Smooth muscle cell (in vitro differentiated cells): Measurements from ENCODE around the gene PLVAP. TPM values are rescaled to one million over a fixed set of nuclear protein-coding genes. Genes with fewer than 3 reads are reported as not detected.
A peak's percentile ranks its signal among the peaks of the same experiment; 100 is the strongest.

ENCODE experiments used
- DNase-seq: peaks from one replicate; lab custom pipeline; 2025; ENCODE audit not compliant: unreplicated experiment; lab: John Stamatoyannopoulos, UW
- H2AFZ ChIP-seq: fragments of 200-600 bp; sonication (generic); 2 replicates; pipeline ENCODE4 v1.6.0; 2016; ENCODE audit warnings: antibody characterized with exemption, low read depth, mild to moderate bottlenecking
- H3F3A ChIP-seq: fragments of 200-600 bp; sonication (generic); 2 replicates; pipeline ENCODE4 v1.6.0; 2017; ENCODE audit warnings: antibody characterized with exemption, low read depth
- H3K27ac ChIP-seq: fragments of 200-600 bp; sonication (generic); 2 replicates; pipeline ENCODE4 v1.5.1; 2016; ENCODE audit warnings: low read depth, mild to moderate bottlenecking
- H3K27me3 ChIP-seq: fragments of 200-600 bp; sonication (generic); 2 replicates; pipeline ENCODE4 v1.6.1; 2016; ENCODE audit warnings: low read depth, mild to moderate bottlenecking
- H3K36me3 ChIP-seq: fragments of 200-600 bp; sonication (generic); 2 replicates; pipeline ENCODE4 v1.5.1; 2016; ENCODE audit warnings: low read depth
- H3K4me1 ChIP-seq: fragments of 200-600 bp; sonication (generic); 2 replicates; pipeline ENCODE4 v1.5.1; 2016; ENCODE audit warnings: low read depth
- H3K4me2 ChIP-seq: fragments of 200-600 bp; sonication (generic); 2 replicates; pipeline ENCODE4 v1.6.0; 2016; ENCODE audit warnings: mild to moderate bottlenecking
- H3K4me3 ChIP-seq: fragments of 200-600 bp; sonication (generic); 2 replicates; pipeline ENCODE4 v1.5.1; 2016; ENCODE audit warnings: mild to moderate bottlenecking
- H3K79me2 ChIP-seq: fragments of 200-600 bp; sonication (generic); 2 replicates; pipeline ENCODE4 v1.6.0; 2016; ENCODE audit warnings: low read depth, mild to moderate bottlenecking
- H3K9ac ChIP-seq: fragments of 200-600 bp; sonication (generic); 2 replicates; pipeline ENCODE4 v1.6.0; 2016; ENCODE audit warnings: low read depth
- H3K9me3 ChIP-seq: fragments of 200-600 bp; sonication (generic); replicated peaks from 2 replicates; pipeline ENCODE4 v1.5.1; 2016; ENCODE audit warnings: low read depth
- H4K20me1 ChIP-seq: fragments of 200-600 bp; sonication (generic); 2 replicates; pipeline ENCODE4 v1.6.0; 2016; ENCODE audit warnings: low read depth
- WGBS: methylation state at CpG from one replicate; pipeline ENCODE4 v1.1.7; 2016; ENCODE audit warnings: low lambda C conversion rate; 5-methylcytosine and 5-hydroxymethylcytosine counted together
- polyA plus RNA-seq: library from polyadenylated mRNA; unstranded; fragments of >200 nt; fragmentation: Nextera tagmentation; extraction: Ambion mirVana; gene quantifications from 2 replicates; pipeline ENCODE4 v1.2.1, GENCODE V29; 2016
- total RNA-seq: library from RNA; depleted of rRNA; stranded (reverse); fragments of >200 nt; gene quantifications from 2 replicates; pipeline ENCODE4 v1.2.3, GENCODE V29; 2014
- TF ChIP-seq, protein P1 (sequence below): fragments of 200-600 bp; sonication (generic); IDR thresholded peaks from 2 replicates; pipeline ENCODE4 v1.5.1; 2017; ENCODE audit warnings: borderline replicate concordance, mild to moderate bottlenecking, antibody characterized with exemption; ENCODE audit not compliant: insufficient read depth, poor library complexity, severe bottlenecking

PLVAP gene
- total and polyA plus RNA-seq, 2 experiments from 2014 or later = not detected

DNA sequence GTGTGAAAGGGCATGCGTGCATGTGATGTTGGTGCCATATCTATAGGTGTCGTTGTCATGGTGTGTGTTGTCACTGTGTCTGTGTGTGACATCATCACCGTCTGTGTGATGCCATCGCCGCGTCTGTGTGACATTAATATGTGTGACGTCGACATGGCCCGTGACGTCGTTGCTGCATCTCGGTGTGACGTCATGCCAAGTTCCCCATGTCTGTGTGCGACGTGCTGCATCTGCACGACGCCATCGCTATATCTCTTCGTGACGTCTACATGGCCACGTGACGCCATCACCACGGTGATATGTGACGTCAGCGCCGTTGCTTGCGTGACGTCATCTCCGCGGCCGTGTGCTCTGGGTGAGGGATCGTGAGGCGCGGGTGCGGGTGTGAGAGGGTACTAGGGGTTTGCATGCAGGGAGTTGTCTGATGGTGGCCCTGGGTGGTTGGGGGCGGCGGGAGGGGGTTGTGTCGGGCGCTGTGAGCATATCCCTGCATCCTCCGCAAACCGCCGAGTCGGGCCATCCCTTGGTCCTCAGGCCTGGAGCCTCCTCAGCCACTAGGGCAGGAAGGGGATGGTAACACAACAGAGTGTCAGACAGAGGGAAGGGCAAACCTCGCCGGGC, 25.2 kb downstream of the PLVAP start:
- H3K4me2 ChIP-seq = no peak overlapping the region
- H3K36me3 ChIP-seq = no peaks in the 10 kb centered on the region
- no peak overlapping the region for H2AFZ ChIP-seq
- no peaks in the 10 kb centered on the region for H4K20me1 ChIP-seq
- no peak for DNase-seq
- H3F3A ChIP-seq = no peaks in the 10 kb centered on the region
- TF ChIP-seq, protein P1, sequence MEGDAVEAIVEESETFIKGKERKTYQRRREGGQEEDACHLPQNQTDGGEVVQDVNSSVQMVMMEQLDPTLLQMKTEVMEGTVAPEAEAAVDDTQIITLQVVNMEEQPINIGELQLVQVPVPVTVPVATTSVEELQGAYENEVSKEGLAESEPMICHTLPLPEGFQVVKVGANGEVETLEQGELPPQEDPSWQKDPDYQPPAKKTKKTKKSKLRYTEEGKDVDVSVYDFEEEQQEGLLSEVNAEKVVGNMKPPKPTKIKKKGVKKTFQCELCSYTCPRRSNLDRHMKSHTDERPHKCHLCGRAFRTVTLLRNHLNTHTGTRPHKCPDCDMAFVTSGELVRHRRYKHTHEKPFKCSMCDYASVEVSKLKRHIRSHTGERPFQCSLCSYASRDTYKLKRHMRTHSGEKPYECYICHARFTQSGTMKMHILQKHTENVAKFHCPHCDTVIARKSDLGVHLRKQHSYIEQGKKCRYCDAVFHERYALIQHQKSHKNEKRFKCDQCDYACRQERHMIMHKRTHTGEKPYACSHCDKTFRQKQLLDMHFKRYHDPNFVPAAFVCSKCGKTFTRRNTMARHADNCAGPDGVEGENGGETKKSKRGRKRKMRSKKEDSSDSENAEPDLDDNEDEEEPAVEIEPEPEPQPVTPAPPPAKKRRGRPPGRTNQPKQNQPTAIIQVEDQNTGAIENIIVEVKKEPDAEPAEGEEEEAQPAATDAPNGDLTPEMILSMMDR = no peak
- 97% methylated on average over 44 of the region's 45 CpGs for WGBS
- H3K27ac ChIP-seq = no peak overlapping the region
- no peak overlapping the region for H3K4me3 ChIP-seq
- H3K27me3 ChIP-seq = no peaks in the 10 kb centered on the region
- no peaks in the 10 kb centered on the region for H3K9me3 ChIP-seq
- no peak overlapping the region for H3K9ac ChIP-seq
- H3K4me1 ChIP-seq = peaks cover 5% of the 10 kb centered on the region
- H3K79me2 ChIP-seq = no peaks in the 10 kb centered on the region

DNA sequence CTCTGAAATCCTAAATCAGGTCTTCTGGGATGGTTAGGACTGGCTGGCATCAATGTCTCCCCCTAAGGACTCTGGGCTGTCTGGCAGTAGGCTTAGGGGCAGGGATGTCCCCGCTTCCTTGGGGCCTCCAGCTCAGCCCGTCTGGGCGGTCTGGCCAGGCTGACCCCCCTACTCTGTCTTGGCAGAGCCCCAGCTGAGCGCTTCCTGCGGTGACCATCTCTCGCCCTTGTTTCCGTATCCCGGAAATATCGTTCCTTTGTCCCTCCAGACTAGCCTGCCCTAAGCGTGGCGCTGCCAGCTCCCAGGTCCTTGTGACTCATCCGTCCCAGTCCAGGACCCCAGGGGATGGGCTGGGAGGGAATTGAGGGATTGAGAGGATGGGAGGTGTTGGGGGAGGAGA, 28.4 kb downstream of the PLVAP start:
- 5% methylated on average over 12 of the region's 12 CpGs for WGBS
- TF ChIP-seq, protein P1 = no peak
- Histone ChIP-seq H3F3A (no peaks in the 10 kb centered on the region), H2AFZ (peak overlapping the region; percentile 69), H4K20me1 (no peaks in the 10 kb centered on the region), H3K27ac (no peak overlapping the region), H3K27me3 (no peaks in the 10 kb centered on the region), H3K79me2 (no peaks in the 10 kb centered on the region), H3K9me3 (no peaks in the 10 kb centered on the region), H3K4me2 (peak overlapping the region; percentile 42), H3K4me3 (no peak overlapping the region), H3K9ac (no peak overlapping the region), H3K36me3 (no peaks in the 10 kb centered on the region), H3K4me1 (peaks cover 5% of the 10 kb centered on the region)
- peak; percentile 7 for DNase-seq

DNA sequence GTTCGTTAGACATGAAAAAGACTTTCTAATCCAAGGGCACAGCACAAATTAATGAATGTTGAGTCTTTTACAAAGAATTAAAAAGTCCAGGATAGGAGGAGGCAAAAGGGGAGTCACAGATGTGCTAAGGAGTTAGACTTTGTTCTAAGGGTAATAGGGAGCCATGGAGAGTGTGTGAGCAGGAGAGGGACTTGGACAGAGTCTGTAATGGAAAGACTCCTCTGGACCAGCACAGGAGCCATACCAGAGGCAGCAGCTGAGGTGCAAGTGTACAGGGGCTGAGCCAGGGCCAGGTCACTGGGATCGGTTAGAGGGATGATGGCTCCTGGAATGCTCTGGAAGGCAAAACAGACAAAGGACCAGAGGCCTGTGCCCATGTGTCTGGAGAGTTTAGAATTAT, 29.3 kb downstream of the PLVAP start:
- Histone ChIP-seq H2AFZ (no peak overlapping the region), H3K27me3 (no peaks in the 10 kb centered on the region), H3K36me3 (no peaks in the 10 kb centered on the region), H3K79me2 (no peaks in the 10 kb centered on the region), H3F3A (no peaks in the 10 kb centered on the region), H3K4me3 (no peak overlapping the region), H3K9ac (no peak overlapping the region), H3K9me3 (no peaks in the 10 kb centered on the region), H4K20me1 (no peaks in the 10 kb centered on the region), H3K27ac (no peak overlapping the region), H3K4me2 (no peak overlapping the region), H3K4me1 (peaks cover 5% of the 10 kb centered on the region)
- WGBS = 98% methylated on average over 2 of the region's 2 CpGs
- TF ChIP-seq, protein P1 = no peak
- DNase-seq = no peak

DNA sequence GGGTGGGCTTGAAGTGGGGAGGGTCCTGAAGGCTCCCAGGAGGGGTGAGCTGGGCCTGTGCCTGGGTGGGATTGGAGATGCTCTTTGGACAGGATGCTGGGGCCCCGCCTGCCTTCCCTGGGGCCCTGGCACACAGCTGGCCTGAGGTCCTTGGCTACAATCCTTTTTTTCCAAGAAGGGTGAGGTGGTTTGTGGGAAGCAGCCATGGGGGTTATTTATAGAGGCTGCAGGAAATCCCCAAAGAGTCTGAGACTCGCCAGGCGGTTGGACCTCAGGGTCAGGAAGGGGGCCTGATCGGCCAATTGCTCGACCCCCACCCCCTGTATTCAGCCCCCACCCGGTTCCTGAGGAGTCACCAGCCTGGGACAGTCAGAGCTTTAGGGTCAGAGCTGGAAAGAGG, 29.8 kb downstream of the PLVAP start:
- 56% methylated on average over 6 of the region's 6 CpGs for WGBS

More for the DNA sequence above, 29.8 kb downstream of the PLVAP start:
- H3K4me2 ChIP-seq = no peak overlapping the region
- no peaks in the 10 kb centered on the region for H3K79me2 ChIP-seq
- no peak overlapping the region for H2AFZ ChIP-seq
- H3K9ac ChIP-seq = no peak overlapping the region
- H3F3A ChIP-seq = no peaks in the 10 kb centered on the region
- H3K4me1 ChIP-seq = peaks cover 5% of the 10 kb centered on the region
- DNase-seq = no peak
- no peaks in the 10 kb centered on the region for H3K27me3 ChIP-seq
- no peak overlapping the region for H3K27ac ChIP-seq
- H3K9me3 ChIP-seq = no peaks in the 10 kb centered on the region
- TF ChIP-seq, protein P1 = no peak
- no peak overlapping the region for H3K4me3 ChIP-seq
- no peaks in the 10 kb centered on the region for H3K36me3 ChIP-seq
- no peaks in the 10 kb centered on the region for H4K20me1 ChIP-seq
